Urinary bladder (tissue), 4 donors: ENCODE results near the gene LIF. TPM values are rescaled to one million over a fixed set of nuclear protein-coding genes. Genes with fewer than 3 reads are reported as not detected.

Experiments
- DNase-seq: peaks from one replicate; pipeline ENCODE4 v3.0.0-alpha.2; 2015; ENCODE audit errors: extremely low spot score
- H3K27ac ChIP-seq: one replicate; pipeline ENCODE4 v1.5.1; 2013; ENCODE audit warnings: low read depth, mild to moderate bottlenecking, moderate library complexity
- H3K36me3 ChIP-seq: one replicate; pipeline ENCODE4 v1.6.1; 2013; ENCODE audit warnings: mild to moderate bottlenecking, moderate library complexity; ENCODE audit not compliant: insufficient read depth
- H3K4me1 ChIP-seq: one replicate; pipeline ENCODE4 v1.6.1; 2013; ENCODE audit warnings: mild to moderate bottlenecking, moderate library complexity; ENCODE audit not compliant: insufficient read depth
- H3K4me3 ChIP-seq: one replicate; pipeline ENCODE4 v1.5.1; 2013; ENCODE audit warnings: low read depth, low read length
- WGBS: extraction: QIAGEN DNeasy Blood & Tissue Kit; methylation state at CpG from one replicate; pipeline ENCODE4 v1.1.7; 2013; 5-methylcytosine and 5-hydroxymethylcytosine counted together
- polyA plus RNA-seq: library from polyadenylated mRNA; stranded (reverse); fragments of 200-250 nt; gene quantifications from one replicate; pipeline ENCODE4 v1.2.3, GENCODE V29; 2013
- total RNA-seq: library from RNA; depleted of rRNA; stranded (reverse); fragments of >200 nt; gene quantifications from one replicate; pipeline ENCODE4 v1.2.3, GENCODE V29; 2014
- donor health status: healthy with polysubstance abuse.
- donor health status: healthy.

LIF gene
- total and polyA plus RNA-seq, 2 donors, result 1.1 to 4.8 TPM

GRCh38 chr22:30288419-30289140 is 42.0 kb upstream of the LIF start:
- peaks cover 2% of the 10 kb centered on the region for H3K36me3 ChIP-seq
- H3K4me1 ChIP-seq, result no peaks in the 10 kb centered on the region
- H3K4me3 ChIP-seq, result peak overlapping the region; percentile 87
- no peak for DNase-seq
- WGBS, result 8% methylated on average over 27 of the region's 27 CpGs
- peak overlapping the region; percentile 79 for H3K27ac ChIP-seq

GRCh38 chr22:30287648-30288418 is 41.3 kb upstream of the LIF start:
- no peak overlapping the region for H3K27ac ChIP-seq
- no peaks in the 10 kb centered on the region for H3K36me3 ChIP-seq
- WGBS, result 16% methylated on average over 5 of the region's 5 CpGs
- DNase-seq, result no peak
- H3K4me1 ChIP-seq, result no peaks in the 10 kb centered on the region
- peak overlapping the region; percentile 87 for H3K4me3 ChIP-seq

- no peaks in the 10 kb centered on the region for H3K36me3 ChIP-seq
- 69% methylated on average over 31 of the region's 31 CpGs for WGBS
- no peak overlapping the region for H3K27ac ChIP-seq
- DNase-seq, result no peak
- no peak overlapping the region for H3K4me3 ChIP-seq
- no peaks in the 10 kb centered on the region for H3K4me1 ChIP-seq
Observed at GRCh38 chr22:30286813-30287647, 40.5 kb upstream of the LIF start.

GRCh38 chr22:30286331-30286730 is 39.8 kb upstream of the LIF start:
- H3K4me3 ChIP-seq, result no peak overlapping the region
- DNase-seq, result no peak
- H3K27ac ChIP-seq, result no peak overlapping the region
- no peaks in the 10 kb centered on the region for H3K36me3 ChIP-seq
- no peaks in the 10 kb centered on the region for H3K4me1 ChIP-seq
- 84% methylated on average over 5 of the region's 5 CpGs for WGBS

- Histone ChIP-seq H3K27ac (no peak overlapping the region), H3K4me3 (no peak overlapping the region), H3K4me1 (no peaks in the 10 kb centered on the region), H3K36me3 (no peaks in the 10 kb centered on the region)
- WGBS, result 90% methylated on average over 8 of the region's 8 CpGs
- DNase-seq, result no peak
Observed at GRCh38 chr22:30285846-30286200, 39.3 kb upstream of the LIF start.

- 88% methylated on average over 27 of the region's 27 CpGs for WGBS
- Histone ChIP-seq H3K27ac (no peak overlapping the region), H3K4me1 (no peaks in the 10 kb centered on the region), H3K4me3 (no peak overlapping the region), H3K36me3 (no peaks in the 10 kb centered on the region)
- no peak for DNase-seq
Observed at GRCh38 chr22:30285176-30285845, 38.8 kb upstream of the LIF start.

- Histone ChIP-seq H3K4me1 (no peaks in the 10 kb centered on the region), H3K36me3 (no peaks in the 10 kb centered on the region), H3K27ac (no peak overlapping the region), H3K4me3 (no peak overlapping the region)
- DNase-seq, result no peak
- WGBS, result 91% methylated on average over 4 of the region's 4 CpGs
Observed at GRCh38 chr22:30284666-30285065, 38.1 kb upstream of the LIF start.

- DNase-seq, result no peak
- H3K36me3 ChIP-seq, result no peaks in the 10 kb centered on the region
- no peak overlapping the region for H3K4me3 ChIP-seq
- H3K27ac ChIP-seq, result no peak overlapping the region
- WGBS, result 80% methylated on average over 9 of the region's 9 CpGs
- no peaks in the 10 kb centered on the region for H3K4me1 ChIP-seq
Observed at GRCh38 chr22:30284172-30284571, 37.6 kb upstream of the LIF start.

- H3K4me3 ChIP-seq, result no peak overlapping the region
- H3K27ac ChIP-seq, result no peak overlapping the region
- 89% methylated on average over 4 of the region's 4 CpGs for whole genome bisulfite sequencing
- no peak for DNase-seq
- H3K36me3 ChIP-seq, result no peaks in the 10 kb centered on the region
- no peaks in the 10 kb centered on the region for H3K4me1 ChIP-seq
Observed at GRCh38 chr22:30283342-30283741, 36.8 kb upstream of the LIF start.

GRCh38 chr22:30282616-30283046 is 36.1 kb upstream of the LIF start:
- Histone ChIP-seq H3K4me3 (no peak overlapping the region), H3K27ac (no peak overlapping the region), H3K4me1 (no peaks in the 10 kb centered on the region), H3K36me3 (no peaks in the 10 kb centered on the region)
- 75% methylated on average over 7 of the region's 7 CpGs for WGBS
- no peak for DNase-seq

GRCh38 chr22:30280505-30280904 is 33.9 kb upstream of the LIF start:
- no peak overlapping the region for H3K27ac ChIP-seq
- H3K4me3 ChIP-seq, result no peak overlapping the region
- H3K36me3 ChIP-seq, result no peaks in the 10 kb centered on the region
- no peak for DNase-seq
- H3K4me1 ChIP-seq, result no peaks in the 10 kb centered on the region
- 72% methylated on average over 8 of the region's 8 CpGs for WGBS

- WGBS, result 92% methylated on average over 5 of the region's 5 CpGs
- no peak overlapping the region for H3K4me3 ChIP-seq
Observed at GRCh38 chr22:30279932-30280331, 33.4 kb upstream of the LIF start.

GRCh38 chr22:30279046-30279788 is 32.7 kb upstream of the LIF start:
- no peak overlapping the region for H3K4me3 ChIP-seq
- 76% methylated on average over 16 of the region's 16 CpGs for WGBS
- no peak overlapping the region for H3K27ac ChIP-seq
- H3K4me1 ChIP-seq, result no peaks in the 10 kb centered on the region
- H3K36me3 ChIP-seq, result no peaks in the 10 kb centered on the region
- no peak for DNase-seq

More at GRCh38 chr22:30279932-30280331, 33.4 kb upstream of the LIF start:
- Histone ChIP-seq H3K36me3 (no peaks in the 10 kb centered on the region), H3K27ac (no peak overlapping the region), H3K4me1 (no peaks in the 10 kb centered on the region)
- DNase-seq, result no peak
